HL-60 (cell line): ENCODE measurements around the gene MEF2B.
A peak's percentile ranks its signal among the peaks of the same experiment; 100 is the strongest.

Experiments used
- DNase-seq, 2 experiments: peaks; one replicate each; pipeline ENCODE4 v3.0.0-alpha.2; 2010 to 2020; ENCODE audit warnings: low read depth in 1 of 2, low spot score in 1 of 2
- H3K27ac ChIP-seq: fragments of 250-450 bp; sonication (Bioruptor Pico); replicated peaks from 2 replicates; pipeline ENCODE4 v1.5.1; 2020; ENCODE audit warnings: mild to moderate bottlenecking, moderate library complexity
- H3K27me3 ChIP-seq: fragments of 250-450 bp; sonication (Bioruptor Pico); 2 replicates; pipeline ENCODE4 v1.5.1; 2021; ENCODE audit warnings: mild to moderate bottlenecking, moderate library complexity; ENCODE audit not compliant: insufficient read depth, poor library complexity, severe bottlenecking
- H3K4me3 ChIP-seq: replicated peaks from 2 replicates; pipeline ENCODE4 v1.5.1; 2011; ENCODE audit warnings: mild to moderate bottlenecking, control low read depth, low read length; ENCODE audit not compliant: insufficient read depth
- CTCF ChIP-seq: IDR thresholded peaks from one replicate; pipeline ENCODE4 v1.5.1; 2011; ENCODE audit warnings: low read length, control low read depth, inconsistent platforms; ENCODE audit not compliant: insufficient read depth
- GABPA ChIP-seq: IDR thresholded peaks from 2 replicates; pipeline ENCODE4 v1.6.1; 2012; ENCODE audit warnings: low read depth
- POLR2AphosphoS5 ChIP-seq: IDR thresholded peaks from 2 replicates; pipeline ENCODE4 v1.6.1; 2012; ENCODE audit warnings: low read depth
- REST ChIP-seq: IDR thresholded peaks from 2 replicates; pipeline ENCODE4 v1.6.1; 2012; ENCODE audit warnings: low read depth; ENCODE audit not compliant: insufficient replicate concordance
- SPI1 ChIP-seq: IDR thresholded peaks from 2 replicates; pipeline ENCODE4 v1.6.1; 2012; ENCODE audit warnings: low read depth, mild to moderate bottlenecking, borderline replicate concordance

MEF2B gene

GRCh38 chr19:19186742-19187141, 16.7 kb upstream of the MEF2B start:
- TF ChIP-seq REST, result no peak
- no peak for TF ChIP-seq CTCF
- TF ChIP-seq GABPA, result no peak
- TF ChIP-seq SPI1, result no peak
- no peak for TF ChIP-seq POLR2AphosphoS5
- H3K27ac ChIP-seq, result peak overlapping the region; percentile 92

GRCh38 chr19:19185853-19186740, 16.0 kb upstream of the MEF2B start:
- H3K27ac ChIP-seq, result peak overlapping the region; percentile 92
- no peak overlapping the region for H3K4me3 ChIP-seq
- peak; percentile 92 to 95 for DNase-seq
- TF ChIP-seq REST (no peak), GABPA (no peak), POLR2AphosphoS5 (peak; percentile 69), CTCF (no peak), SPI1 (peak; percentile 87; the same call in 1 of the 2 replicates)
- H3K27me3 ChIP-seq, result no peaks in the 10 kb centered on the region

More at GRCh38 chr19:19186742-19187141, 16.7 kb upstream of the MEF2B start:
- Histone ChIP-seq H3K4me3 (no peak overlapping the region), H3K27me3 (no peaks in the 10 kb centered on the region)
- no peak for DNase-seq

- DNase-seq, result peak in 1 of 2 experiments; percentile 83
- H3K27me3 ChIP-seq, result no peaks in the 10 kb centered on the region
- TF ChIP-seq SPI1, result no peak
- TF ChIP-seq POLR2AphosphoS5, result peak; percentile 20; the same call in 1 of the 2 replicates
- no peak for TF ChIP-seq GABPA
- no peak for TF ChIP-seq CTCF
- TF ChIP-seq REST, result no peak
- peak overlapping the region; percentile 82 for H3K27ac ChIP-seq
- no peak overlapping the region for H3K4me3 ChIP-seq
These were observed 11.5 kb upstream of the MEF2B start for GRCh38 chr19:19181488-19181998.
